Endothelial cell of umbilical vein (primary cell): ENCODE results near the gene SLC16A7. TPM values are rescaled to one million over a fixed set of nuclear protein-coding genes. Genes with fewer than 3 reads are reported as not detected.

Experiments
- BruUV-seq: library from RNA; stranded (reverse); fragments of 400-500 nt; replicated peaks from 2 replicates; lab custom pipeline; 2021; lab: Mats Ljungman, UMichigan
- CTCF ChIA-PET: fragments of 300-600, 350-600 bp; sonication (Branson Sonifier 250); formaldehyde crosslinking; loops from one replicate; lab custom pipeline; 2021; ENCODE audit warnings: antibody characterized with exemption, inconsistent platforms; lab: Charles Lee
- POLR2A ChIA-PET: fragments of 300-600, 350-600 bp; sonication (Branson Sonifier 250); formaldehyde crosslinking; loops from one replicate; lab custom pipeline; 2021; ENCODE audit warnings: antibody characterized with exemption, inconsistent platforms; lab: Charles Lee
- DNase-seq: peaks from one replicate; pipeline ENCODE4 v3.0.0-alpha.2; 2011; ENCODE audit warnings: low read depth, low spot score
- FAIRE-seq: peaks from 2 replicates; lab custom pipeline; 2011; peaks lifted over from hg19 to GRCh38; lab: Jason Lieb, UNC
- H2AFZ ChIP-seq: 2 replicates; pipeline ENCODE4 v1.6.0; 2012; ENCODE audit warnings: low read depth, low read length, control low read depth, inconsistent platforms
- H3K27ac ChIP-seq: 2 replicates; pipeline ENCODE4 v1.5.1; 2011; ENCODE audit warnings: low read depth, mild to moderate bottlenecking, control low read depth, low read length, moderate library complexity; ENCODE audit not compliant: insufficient read depth
- H3K27me3 ChIP-seq, 2 experiments: 2 replicates each; pipeline versions ENCODE4 v1.6.0 to v1.6.1; 2011; ENCODE audit warnings: low read length in 2 of 2, mixed read lengths in 1 of 2; ENCODE audit not compliant: control insufficient read depth in 2 of 2, insufficient read depth in 2 of 2
- H3K36me3 ChIP-seq, 2 experiments: 2 replicates in 1 of 2; 3 replicates in 1 of 2; pipeline ENCODE4 v1.5.1; 2011; ENCODE audit warnings: low read length in 2 of 2, mild to moderate bottlenecking in 1 of 2, moderate library complexity in 1 of 2; ENCODE audit not compliant: control insufficient read depth in 2 of 2, insufficient read depth in 2 of 2; ENCODE audit errors: extremely low read depth in 1 of 2
- H3K4me1 ChIP-seq: 3 replicates; pipeline ENCODE4 v1.5.1; 2011; ENCODE audit warnings: mild to moderate bottlenecking, low read length; ENCODE audit not compliant: control insufficient read depth, insufficient read depth; ENCODE audit errors: extremely low read depth
- H3K4me2 ChIP-seq: 2 replicates; pipeline ENCODE4 v1.6.1; 2011; ENCODE audit warnings: low read length, control low read depth, mixed read lengths; ENCODE audit not compliant: insufficient read depth
- H3K4me3 ChIP-seq, 3 experiments: fragments of 200-600 bp in 1 of 3; sonication (generic), shearing (Covaris generic) in 1 of 3; replicated peaks in 1 of 3; 2 replicates each; pipeline ENCODE4 v1.5.1; 2011 to 2016; ENCODE audit warnings: control low read depth in 3 of 3, low read length in 3 of 3, mild to moderate bottlenecking in 2 of 3, inconsistent platforms in 1 of 3, low read depth in 1 of 3, moderate library complexity in 1 of 3; ENCODE audit not compliant: insufficient read depth in 1 of 3
- H3K79me2 ChIP-seq: 2 replicates; pipeline ENCODE4 v1.6.0; 2012; ENCODE audit warnings: low read length, inconsistent platforms; ENCODE audit not compliant: control insufficient read depth, insufficient read depth
- H3K9ac ChIP-seq: replicated peaks from 2 replicates; pipeline ENCODE3; 2011; ENCODE audit warnings: low read length, control low read depth; ENCODE audit not compliant: insufficient read depth; ENCODE audit errors: extremely low read depth
- H3K9me1 ChIP-seq: replicated peaks from 3 replicates; pipeline ENCODE4 v1.6.0; 2011; ENCODE audit warnings: mild to moderate bottlenecking, low read length; ENCODE audit not compliant: control insufficient read depth, insufficient read depth; ENCODE audit errors: extremely low read depth
- H3K9me3 ChIP-seq: replicated peaks from 2 replicates; pipeline ENCODE4 v1.5.1; 2012; ENCODE audit warnings: low read length, inconsistent platforms; ENCODE audit not compliant: control insufficient read depth, insufficient read depth
- H4K20me1 ChIP-seq: replicated peaks from 2 replicates; pipeline ENCODE3; 2011; ENCODE audit warnings: mild to moderate bottlenecking, low read length; ENCODE audit not compliant: control insufficient read depth, insufficient read depth; ENCODE audit errors: extremely low read depth
- EZH2 ChIP-seq: IDR thresholded peaks from 2 replicates; pipeline ENCODE4 v1.6.1; 2012; ENCODE audit warnings: borderline replicate concordance, low read depth, mild to moderate bottlenecking, moderate library complexity, low read length, inconsistent platforms; ENCODE audit not compliant: severe bottlenecking
- FOS ChIP-seq: IDR thresholded peaks from 2 replicates; pipeline ENCODE4 v1.6.1; 2011; ENCODE audit warnings: mild to moderate bottlenecking, low read length, moderate library complexity, borderline replicate concordance; ENCODE audit not compliant: insufficient read depth
- GATA2 ChIP-seq: IDR thresholded peaks from 2 replicates; pipeline ENCODE4 v1.7.0; 2011; ENCODE audit warnings: low read depth, mild to moderate bottlenecking, moderate library complexity, mixed read lengths, low read length; ENCODE audit not compliant: insufficient read length, insufficient read depth
- JUN ChIP-seq: IDR thresholded peaks from 2 replicates; pipeline ENCODE4 v1.6.1; 2011; ENCODE audit warnings: borderline replicate concordance, low read depth; ENCODE audit not compliant: insufficient read length, insufficient read depth
- MYC ChIP-seq: IDR thresholded peaks from one replicate; pipeline ENCODE4 v1.6.1; 2011; ENCODE audit warnings: mild to moderate bottlenecking, low read depth, low read length
- POLR2A ChIP-seq: IDR thresholded peaks from 2 replicates; pipeline ENCODE4 v1.6.1; 2012; ENCODE audit warnings: low read depth, mild to moderate bottlenecking, control low read depth, low read length
- POLR2AphosphoS5 ChIP-seq: IDR thresholded peaks from 2 replicates; pipeline ENCODE4 v1.6.1; 2012; ENCODE audit warnings: low read depth, mild to moderate bottlenecking, control low read depth, low read length, moderate library complexity; ENCODE audit not compliant: insufficient read depth
- dilution Hi-C: fragments of 300-500 bp; cut with MboI; formaldehyde crosslinking; loops from one replicate; pipeline ENCODE4 v1.15.0; 2019; ENCODE audit warnings: low sequenced_read_pairs; ENCODE audit not compliant: extremely low pct_ligation_motif_present
- intact Hi-C: fragments of 100-400 bp; cut with micrococcal nuclease; formaldehyde crosslinking; loops from one replicate; pipeline ENCODE4 v1.10.0; 2022
- polyA plus RNA-seq, 4 experiments: library from polyadenylated mRNA; depleted of rRNA in 3 of 4; stranded (reverse) in 3 of 4; unstranded in 1 of 4; fragments of >200 nt; gene quantifications; 2 replicates each; pipeline versions ENCODE4 v1.2.1 to v1.2.3, GENCODE V29; 2011 to 2012; ENCODE audit warnings: missing spikeins in 1 of 4
- total RNA-seq: library from RNA; stranded (reverse); gene quantifications from 2 replicates; pipeline ENCODE4 v1.2.3, GENCODE V29; 2021
- TF ChIP-seq, protein P1 (sequence below), 2 donors: IDR thresholded peaks; 1 replicate in 1 of 2; 2 replicates in 1 of 2; pipeline ENCODE4 v1.5.1; 2011; ENCODE audit warnings: low read length in 2 of 2, mild to moderate bottlenecking in 2 of 2, moderate library complexity in 2 of 2, control low read depth in 1 of 2, inconsistent platforms in 1 of 2, low read depth in 1 of 2; ENCODE audit not compliant: insufficient read depth in 1 of 2; ENCODE audit errors: extremely low read depth in 1 of 2
- TF ChIP-seq, protein P2 (sequence below): IDR thresholded peaks from 2 replicates; pipeline ENCODE4 v1.6.1; 2011; ENCODE audit not compliant: insufficient read depth, insufficient read length

Gene SLC16A7
- total and polyA plus RNA-seq, 2 donors (not counting 3 experiments of a cell fraction or from before 2014, with no cell fraction given), result 2.9 to 8.9 TPM

DNA sequence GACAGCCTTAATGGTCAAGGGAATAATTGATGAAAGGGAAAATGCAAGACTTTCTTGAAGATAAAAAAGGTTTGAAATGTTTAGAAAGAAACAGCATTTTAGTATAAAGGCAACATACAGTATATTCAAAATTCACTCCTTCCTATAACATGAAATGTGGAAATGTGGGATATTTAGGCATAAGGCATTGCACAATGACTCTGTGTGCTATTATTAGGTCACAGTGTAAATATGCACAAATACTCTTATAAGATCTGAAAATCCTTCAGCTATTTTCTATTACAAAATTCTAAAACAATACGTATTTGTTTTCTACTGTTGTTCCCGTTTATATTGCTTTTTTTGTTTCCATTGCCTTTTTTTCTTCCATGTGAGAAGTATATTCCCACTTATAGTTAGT is 127.7 kb downstream of the SLC16A7 start:
- Histone ChIP-seq H3K27me3 (no peaks in the 10 kb centered on the region), H3K4me2 (no peak overlapping the region), H3K9me1 (no peaks in the 10 kb centered on the region), H3K79me2 (no peaks in the 10 kb centered on the region), H4K20me1 (no peaks in the 10 kb centered on the region), H3K4me1 (no peaks in the 10 kb centered on the region), H3K36me3 (no peaks in the 10 kb centered on the region), H3K27ac (no peak overlapping the region), H3K4me3 (no peak overlapping the region), H2AFZ (no peak overlapping the region), H3K9me3 (no peaks in the 10 kb centered on the region), H3K9ac (no peak overlapping the region)
- DNase-seq, result no peak
- CTCF ChIA-PET, result no interaction called here
- dilution Hi-C loops, result no loop called here
- FAIRE-seq, result no peak
- intact Hi-C loops, result no loop called here
- TF ChIP-seq FOS (no peak), MYC (no peak), POLR2AphosphoS5 (no peak), GATA2 (no peak), JUN (no peak), EZH2 (no peak), POLR2A (no peak)
- TF ChIP-seq, protein P1, sequence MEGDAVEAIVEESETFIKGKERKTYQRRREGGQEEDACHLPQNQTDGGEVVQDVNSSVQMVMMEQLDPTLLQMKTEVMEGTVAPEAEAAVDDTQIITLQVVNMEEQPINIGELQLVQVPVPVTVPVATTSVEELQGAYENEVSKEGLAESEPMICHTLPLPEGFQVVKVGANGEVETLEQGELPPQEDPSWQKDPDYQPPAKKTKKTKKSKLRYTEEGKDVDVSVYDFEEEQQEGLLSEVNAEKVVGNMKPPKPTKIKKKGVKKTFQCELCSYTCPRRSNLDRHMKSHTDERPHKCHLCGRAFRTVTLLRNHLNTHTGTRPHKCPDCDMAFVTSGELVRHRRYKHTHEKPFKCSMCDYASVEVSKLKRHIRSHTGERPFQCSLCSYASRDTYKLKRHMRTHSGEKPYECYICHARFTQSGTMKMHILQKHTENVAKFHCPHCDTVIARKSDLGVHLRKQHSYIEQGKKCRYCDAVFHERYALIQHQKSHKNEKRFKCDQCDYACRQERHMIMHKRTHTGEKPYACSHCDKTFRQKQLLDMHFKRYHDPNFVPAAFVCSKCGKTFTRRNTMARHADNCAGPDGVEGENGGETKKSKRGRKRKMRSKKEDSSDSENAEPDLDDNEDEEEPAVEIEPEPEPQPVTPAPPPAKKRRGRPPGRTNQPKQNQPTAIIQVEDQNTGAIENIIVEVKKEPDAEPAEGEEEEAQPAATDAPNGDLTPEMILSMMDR (IDR thresholded peaks at IDR 0.05; ENCODE audit: extremely low read depth in 1 of 2, insufficient read depth in 1 of 2, low read depth in 1 of 2, low read length in 2 of 2), result no peak
- TF ChIP-seq, protein P2, sequence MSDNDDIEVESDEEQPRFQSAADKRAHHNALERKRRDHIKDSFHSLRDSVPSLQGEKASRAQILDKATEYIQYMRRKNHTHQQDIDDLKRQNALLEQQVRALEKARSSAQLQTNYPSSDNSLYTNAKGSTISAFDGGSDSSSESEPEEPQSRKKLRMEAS, result no peak
- POLR2A ChIA-PET, result no interaction called here
- BruUV-seq, result no TSS peak
